K562 (cell line): ENCODE results near the gene PES1. TPM values are rescaled to one million over a fixed set of nuclear protein-coding genes. Genes with fewer than 3 reads are reported as not detected.

Experiments
- ATAC-seq: fragments of 200-7000 bp; cut with Tn5 transposase; 3 replicates; pipeline ENCODE4 v1.9.1; 2020; ENCODE audit warnings: moderate library complexity
- BruUV-seq: library from RNA; stranded (reverse); fragments of 400-500 nt; replicated peaks from 2 replicates; lab custom pipeline; 2021; lab: Mats Ljungman, UMichigan
- CTCF ChIA-PET: fragments of 300-600 bp; formaldehyde crosslinking; extraction: SDS; loops from one replicate; lab custom pipeline; 2021; ENCODE audit warnings: low intra/inter-chr PET ratio; lab: Yijun Ruan, JAX
- POLR2A ChIA-PET: fragments of 300-600, 350-650 bp; sonication (Branson Sonifier 250); formaldehyde crosslinking; extraction: SDS; loops from one replicate; lab custom pipeline; 2021; ENCODE audit warnings: antibody characterized with exemption, inconsistent platforms; lab: Yijun Ruan, JAX
- DNase-seq, 4 experiments: peaks; one replicate each; pipeline versions ENCODE4 v3.0.0 to v3.0.0-alpha.2; 2011 to 2018; ENCODE audit warnings: low spot score in 3 of 4, mixed read lengths in 3 of 4; ENCODE audit errors: extremely low read depth in 1 of 4
- FAIRE-seq: peaks from 2 replicates; lab custom pipeline; 2011; peaks lifted over from hg19 to GRCh38; lab: Jason Lieb, UNC
- H2AFZ ChIP-seq: 2 replicates; pipeline ENCODE4 v1.6.0; 2011; ENCODE audit warnings: low read depth, low read length, control low read depth, inconsistent platforms
- H3K27ac ChIP-seq: fragments of 200-600 bp; 3 replicates; pipeline ENCODE4 v1.8.0; 2011; ENCODE audit warnings: low read depth, mild to moderate bottlenecking, control low read depth, inconsistent platforms, low read length, moderate library complexity, mixed read lengths; ENCODE audit errors: extremely low read depth
- H3K27me3 ChIP-seq, 2 experiments: fragments of 300-600 bp in 1 of 2; 2 replicates in 1 of 2; 3 replicates in 1 of 2; pipeline versions ENCODE4 v1.6.0 to v1.8.0; 2011; ENCODE audit warnings: inconsistent platforms in 2 of 2, low read length in 2 of 2, mild to moderate bottlenecking in 1 of 2, mixed read lengths in 1 of 2, moderate library complexity in 1 of 2; ENCODE audit not compliant: control insufficient read depth in 2 of 2, insufficient read depth in 2 of 2
- H3K36me3 ChIP-seq: fragments of 300-600 bp; 3 replicates; pipeline ENCODE4 v1.8.0; 2011; ENCODE audit warnings: mild to moderate bottlenecking, low read length, inconsistent platforms; ENCODE audit not compliant: control insufficient read depth, insufficient read depth
- H3K4me1 ChIP-seq, 2 experiments: fragments of 200-600 bp in 1 of 2; replicated peaks in 1 of 2; 2 replicates in 1 of 2; 3 replicates in 1 of 2; pipeline versions ENCODE4 v1.5.1 to v1.8.0; 2011; ENCODE audit warnings: inconsistent platforms in 2 of 2, low read length in 2 of 2, mild to moderate bottlenecking in 1 of 2, mixed read lengths in 1 of 2, moderate library complexity in 1 of 2; ENCODE audit not compliant: control insufficient read depth in 2 of 2, insufficient read depth in 2 of 2
- H3K4me2 ChIP-seq: 2 replicates; pipeline ENCODE4 v1.6.1; 2011; ENCODE audit warnings: low read length, control low read depth, inconsistent platforms, mixed read lengths; ENCODE audit not compliant: insufficient read depth
- H3K4me3 ChIP-seq: fragments of 200-600 bp; sonication (generic), shearing (Covaris generic); 2 replicates; pipeline ENCODE4 v1.5.1; 2016; ENCODE audit warnings: control low read depth, inconsistent platforms
- H3K79me2 ChIP-seq: fragments of 200-600 bp; 3 replicates; pipeline ENCODE4 v1.8.0; 2011; ENCODE audit warnings: low read length, inconsistent platforms; ENCODE audit not compliant: control insufficient read depth, insufficient read depth
- H3K9ac ChIP-seq, 2 experiments: 2 replicates each; pipeline versions ENCODE4 v1.6.0 to v1.6.1; 2011; ENCODE audit warnings: low read depth in 2 of 2, low read length in 2 of 2, control low read depth in 1 of 2, inconsistent platforms in 1 of 2, mild to moderate bottlenecking in 1 of 2, mixed read lengths in 1 of 2; ENCODE audit not compliant: insufficient read depth in 1 of 2
- H3K9me1 ChIP-seq: one replicate; pipeline ENCODE4 v1.6.0; 2011; ENCODE audit warnings: inconsistent platforms, mild to moderate bottlenecking, low read length, moderate library complexity; ENCODE audit not compliant: control insufficient read depth, insufficient read depth
- H3K9me3 ChIP-seq: replicated peaks from 2 replicates; pipeline ENCODE4 v1.5.1; 2011; ENCODE audit warnings: low read depth, low read length, inconsistent platforms; ENCODE audit not compliant: control insufficient read depth, insufficient read depth
- H4K20me1 ChIP-seq: replicated peaks from 2 replicates; pipeline ENCODE4 v1.6.1; 2011; ENCODE audit warnings: low read length, inconsistent platforms, mixed read lengths; ENCODE audit not compliant: control insufficient read depth, insufficient read depth
- CHCHD3 ChIP-seq: fragments of 250-450 bp; sonication (Bioruptor Pico); IDR thresholded peaks from 2 replicates; pipeline ENCODE4 v2.1.2; 2022; ENCODE audit warnings: mild to moderate bottlenecking
- CREB5 ChIP-seq: fragments of 250-450 bp; sonication (Bioruptor Pico); IDR thresholded peaks from 2 replicates; pipeline ENCODE4 v1.5.0; 2020; ENCODE audit warnings: mild to moderate bottlenecking
- FOXA3 ChIP-seq, 2 experiments: fragments of 450-650 bp in 1 of 2; sonication (generic) in 1 of 2; formaldehyde crosslinking; IDR thresholded peaks in 1 of 2; conservative IDR thresholded peaks in 1 of 2; 2 replicates each; pipeline versions ENCODE4 v1.4.0 to v1.8.0; 2020 to 2022; ENCODE audit warnings: mild to moderate bottlenecking in 2 of 2, missing genetic modification reagents in 1 of 2
- GABPB2 ChIP-seq: fragments of 250-450 bp; sonication (Bioruptor Pico); conservative IDR thresholded peaks from 2 replicates; pipeline ENCODE4 v1.5.1; 2021; ENCODE audit warnings: mild to moderate bottlenecking
- KAT2B ChIP-seq: IDR thresholded peaks from one replicate; pipeline ENCODE4 v1.6.1; 2012; ENCODE audit warnings: low read depth, mild to moderate bottlenecking, control low read depth, inconsistent platforms, low read length, moderate library complexity
- RBFOX2 ChIP-seq: fragments of 200-400 bp; formaldehyde crosslinking; IDR thresholded peaks from 2 replicates; pipeline ENCODE4 v1.6.1; 2017; ENCODE audit warnings: low read depth, mild to moderate bottlenecking, low read length, moderate library complexity
- SMAD1 ChIP-seq: fragments of 150-350 bp; IDR thresholded peaks from 2 replicates; pipeline ENCODE4 v1.6.1; 2014; ENCODE audit warnings: low read length, low read depth; ENCODE audit not compliant: partially characterized antibody
- SMARCA5 ChIP-seq: fragments of 450-650 bp; IDR thresholded peaks from 2 replicates; pipeline ENCODE4 v1.6.1; 2016
- SREBF1 ChIP-seq: fragments of 150-350 bp; IDR thresholded peaks from 2 replicates; pipeline ENCODE4 v1.6.1; 2014; ENCODE audit warnings: antibody characterized with exemption, low read depth, low read length, borderline replicate concordance
- TCF7 ChIP-seq: sonication (generic); IDR thresholded peaks from 2 replicates; pipeline ENCODE4 v1.6.1; 2016; ENCODE audit warnings: antibody characterized with exemption, borderline replicate concordance
- TSC22D4 ChIP-seq: fragments of 450-650 bp; IDR thresholded peaks from 2 replicates; pipeline ENCODE4 v1.6.1; 2016; ENCODE audit warnings: missing genetic modification characterization, missing biosample characterization, control low read depth
- ZEB2 ChIP-seq: fragments of 450-650 bp; IDR thresholded peaks from 2 replicates; pipeline ENCODE4 v1.6.1; 2016
- ZNF445 ChIP-seq: fragments of 250-450 bp; sonication (Bioruptor Pico); IDR thresholded peaks from 2 replicates; pipeline ENCODE4 v1.4.0; 2020; ENCODE audit warnings: low read depth, mild to moderate bottlenecking, moderate library complexity
- ZNF586 ChIP-seq: fragments of 450-650 bp; formaldehyde crosslinking; conservative IDR thresholded peaks from 2 replicates; pipeline ENCODE4 v1.4.0; 2020; ENCODE audit warnings: mild to moderate bottlenecking, moderate library complexity
- ZZZ3 ChIP-seq: fragments of 450-650 bp; IDR thresholded peaks from 2 replicates; pipeline ENCODE4 v1.6.1; 2016; ENCODE audit warnings: antibody characterized with exemption, mild to moderate bottlenecking, moderate library complexity
- WGBS: fragments of 100-300 bp; shearing (Covaris generic); methylation state at CpG from one replicate; pipeline ENCODE4 v1.1.6; 2016; ENCODE audit warnings: low coverage, mixed read lengths; ENCODE audit not compliant: insufficient coverage; ENCODE audit errors: missing lambda C conversion rate; 5-methylcytosine and 5-hydroxymethylcytosine counted together
- in situ Hi-C: fragments of 300-500 bp; cut with MboI; formaldehyde crosslinking; loops from 4 replicates; pipeline ENCODE4 v1.15.0; 2018; ENCODE audit warnings: inconsistent platforms, mixed read lengths
- intact Hi-C: fragments of 100-400 bp; cut with micrococcal nuclease; formaldehyde crosslinking; loops from 2 replicates; pipeline ENCODE4 v1.14.2; 2022
- polyA plus RNA-seq, 8 experiments: library from polyadenylated mRNA; depleted of rRNA in 4 of 8; stranded (reverse) in 5 of 8; unstranded in 3 of 8; fragments of >200 nt; fragmentation: Nextera tagmentation in 2 of 8; fragmentation: Illumina TruSeq in 1 of 8; extraction: Ambion mirVana in 2 of 8; extraction: Trizol in 1 of 8; gene quantifications; 2 replicates each; pipeline versions ENCODE4 v1.2.1 to v1.2.3, GENCODE V29; 2011 to 2014; ENCODE audit warnings: inconsistent platforms in 1 of 8, missing spikeins in 1 of 8
- total RNA-seq, 7 experiments: library from RNA; depleted of rRNA in 6 of 7; stranded (reverse); fragments of >200 nt in 6 of 7; fragmentation: Illumina TruSeq in 2 of 7; extraction: Trizol in 2 of 7; gene quantifications; 2 replicates each; pipeline versions ENCODE4 v1.2.1 to v1.2.3, GENCODE V29; 2011 to 2021; ENCODE audit warnings: low replicate concordance in 1 of 7
- TF ChIP-seq, protein P1 (sequence below): fragments of 450-650 bp; IDR thresholded peaks from 2 replicates; pipeline ENCODE4 v1.6.1; 2014; ENCODE audit warnings: low read depth, mild to moderate bottlenecking, moderate library complexity, borderline replicate concordance
- TF ChIP-seq, protein P2 (sequence below): sonication (generic); formaldehyde crosslinking; IDR thresholded peaks from 2 replicates; pipeline ENCODE4 v1.9.0; 2022; ENCODE audit warnings: mild to moderate bottlenecking, missing genetic modification reagents

PES1 gene
- total and polyA plus RNA-seq, 9 of the 15 experiments (the other 6 are each of a cell fraction or from before 2014, with no cell fraction given), result 6.5 to 158 (median 94.3) TPM

GRCh38 chr22:30628491-30628890 is 36.8 kb upstream of the PES1 start:
- Histone ChIP-seq H3K79me2 (no peaks in the 10 kb centered on the region), H3K9ac (no peak overlapping the region), H2AFZ (no peak overlapping the region), H3K36me3 (no peaks in the 10 kb centered on the region), H3K4me3 (no peak overlapping the region), H3K4me2 (no peak overlapping the region), H3K4me1 (no peaks in the 10 kb centered on the region; a peak in 1 of 5 replicates), H3K9me1 (no peaks in the 10 kb centered on the region), H4K20me1 (no peaks in the 10 kb centered on the region), H3K27me3 (no peaks in the 10 kb centered on the region), H3K27ac (no peak overlapping the region), H3K9me3 (no peaks in the 10 kb centered on the region)
- intact Hi-C loops (no loop called here), in situ Hi-C loops (no loop called here)
- DNase-seq (no peak), FAIRE-seq (no peak), ATAC-seq (no peak)
- BruUV-seq, result no TSS peak
- WGBS, result 38% methylated on average over 3 of the region's 4 CpGs
- TF ChIP-seq ZEB2 (no peak), TSC22D4 (tag) (no peak), ZZZ3 (no peak), CREB5 (CRISPR knock-in tag) (no peak), TCF7 (no peak), ZNF586 (CRISPR knock-in tag) (no peak), GABPB2 (no peak), SREBF1 (no peak), ZNF445 (CRISPR knock-in tag) (no peak), SMAD1 (no peak), FOXA3 (CRISPR knock-in tag; conservative IDR thresholded peaks at IDR 0.05 in 1 of 2, IDR thresholded peaks at IDR 0.05 in 1 of 2) (no peak), KAT2B (no peak), SMARCA5 (no peak), RBFOX2 (no peak), CHCHD3 (CRISPR knock-in tag) (no peak)
- TF ChIP-seq, protein P1, sequence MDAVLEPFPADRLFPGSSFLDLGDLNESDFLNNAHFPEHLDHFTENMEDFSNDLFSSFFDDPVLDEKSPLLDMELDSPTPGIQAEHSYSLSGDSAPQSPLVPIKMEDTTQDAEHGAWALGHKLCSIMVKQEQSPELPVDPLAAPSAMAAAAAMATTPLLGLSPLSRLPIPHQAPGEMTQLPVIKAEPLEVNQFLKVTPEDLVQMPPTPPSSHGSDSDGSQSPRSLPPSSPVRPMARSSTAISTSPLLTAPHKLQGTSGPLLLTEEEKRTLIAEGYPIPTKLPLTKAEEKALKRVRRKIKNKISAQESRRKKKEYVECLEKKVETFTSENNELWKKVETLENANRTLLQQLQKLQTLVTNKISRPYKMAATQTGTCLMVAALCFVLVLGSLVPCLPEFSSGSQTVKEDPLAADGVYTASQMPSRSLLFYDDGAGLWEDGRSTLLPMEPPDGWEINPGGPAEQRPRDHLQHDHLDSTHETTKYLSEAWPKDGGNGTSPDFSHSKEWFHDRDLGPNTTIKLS, result no peak
- TF ChIP-seq, protein P2, sequence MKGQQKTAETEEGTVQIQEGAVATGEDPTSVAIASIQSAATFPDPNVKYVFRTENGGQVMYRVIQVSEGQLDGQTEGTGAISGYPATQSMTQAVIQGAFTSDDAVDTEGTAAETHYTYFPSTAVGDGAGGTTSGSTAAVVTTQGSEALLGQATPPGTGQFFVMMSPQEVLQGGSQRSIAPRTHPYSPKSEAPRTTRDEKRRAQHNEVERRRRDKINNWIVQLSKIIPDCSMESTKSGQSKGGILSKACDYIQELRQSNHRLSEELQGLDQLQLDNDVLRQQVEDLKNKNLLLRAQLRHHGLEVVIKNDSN (CRISPR knock-in tag), result no peak
- ChIA-PET POLR2A (interaction anchor here (1.3 to 1.4 kb wide), 2 partner anchors 8 to 9 kb away, joined by 3 to 5 read pairs; no protein-coding TSS in a partner anchor), CTCF (no interaction called here)
